Measurements from ENCODE around the gene MBLAC1. TPM values are rescaled to one million over a fixed set of nuclear protein-coding genes. Genes with fewer than 3 reads are reported as not detected.

The MBLAC1 gene
- total and polyA plus RNA-seq, 9 of the 15 experiments (the other 6 are each of a cell fraction or from before 2014, with no cell fraction given) = 0.03 to 3.1 (median 0.52) TPM

GRCh38 chr7:100167912-100168323, 41.2 kb downstream of the MBLAC1 start (continued):
- TF ChIP-seq ZBTB33 (CRISPR knock-in tag; IDR thresholded peaks at IDR 0.05) (no peak), SMARCB1 (IDR thresholded peaks at IDR 0.05; ENCODE audit: insufficient read length, low read depth) (peak; percentile 80), ZNF146 (CRISPR knock-in tag; IDR thresholded peaks at IDR 0.05; ENCODE audit: unreplicated experiment) (no peak), ZFP1 (CRISPR knock-in tag; IDR thresholded peaks at IDR 0.05) (no peak), U2AF1 (optimal IDR thresholded peaks at IDR 0.05; ENCODE audit: low read depth, low read length) (no peak), JUND (IDR thresholded peaks at IDR 0.05; ENCODE audit: borderline replicate concordance, low read depth, low read length) (peak; percentile 68), JUND (tag; IDR thresholded peaks at IDR 0.05; ENCODE audit: borderline replicate concordance, low read depth, low read length) (peak; percentile 53; the same call in 1 of the 3 replicates), HMG20B (CRISPR knock-in tag; IDR thresholded peaks at IDR 0.05) (no peak), ZNF707 (CRISPR knock-in tag; conservative IDR thresholded peaks at IDR 0.05) (no peak), ZBTB17 (CRISPR knock-in tag; IDR thresholded peaks at IDR 0.05) (no peak), ZNF316 (IDR thresholded peaks at IDR 0.05) (0 out of 2 replicates have a peak, but pooled peaks have one; percentile 5), FOXA1 (IDR thresholded peaks at IDR 0.05; ENCODE audit: borderline replicate concordance) (no peak), IRF1 (CRISPR knock-in tag; IDR thresholded peaks at IDR 0.05; ENCODE audit: borderline replicate concordance) (peak; percentile 43; the same call in 1 of the 2 replicates), ZNF785 (CRISPR knock-in tag; IDR thresholded peaks at IDR 0.05) (no peak), TCFL5 (CRISPR knock-in tag; conservative IDR thresholded peaks at IDR 0.05) (no peak), HOXB6 (CRISPR knock-in tag; IDR thresholded peaks at IDR 0.05; ENCODE audit: borderline replicate concordance) (no peak), PRMT5 (CRISPR knock-in tag; IDR thresholded peaks at IDR 0.05) (no peak), ARID3A (IDR thresholded peaks at IDR 0.05; ENCODE audit: borderline replicate concordance, low read depth, low read length) (no peak), SREBF2 (CRISPR knock-in tag; IDR thresholded peaks at IDR 0.05) (no peak), ZNF699 (CRISPR knock-in tag; IDR thresholded peaks at IDR 0.05; ENCODE audit: insufficient replicate concordance) (no peak), XRCC5 (IDR thresholded peaks at IDR 0.05; ENCODE audit: low read depth, low read length) (0 out of 2 replicates have a peak, but pooled peaks have one; percentile 13), ZNF436 (CRISPR knock-in tag; IDR thresholded peaks at IDR 0.05) (no peak), ZFP30 (CRISPR knock-in tag; IDR thresholded peaks at IDR 0.05; ENCODE audit: borderline replicate concordance) (no peak), CHD2 (IDR thresholded peaks at IDR 0.05; ENCODE audit: low read depth, low read length) (peak; percentile 18; the same call in 1 of the 2 replicates), HIVEP1 (CRISPR knock-in tag; IDR thresholded peaks at IDR 0.05) (no peak)
- TF ChIP-seq, protein P1, sequence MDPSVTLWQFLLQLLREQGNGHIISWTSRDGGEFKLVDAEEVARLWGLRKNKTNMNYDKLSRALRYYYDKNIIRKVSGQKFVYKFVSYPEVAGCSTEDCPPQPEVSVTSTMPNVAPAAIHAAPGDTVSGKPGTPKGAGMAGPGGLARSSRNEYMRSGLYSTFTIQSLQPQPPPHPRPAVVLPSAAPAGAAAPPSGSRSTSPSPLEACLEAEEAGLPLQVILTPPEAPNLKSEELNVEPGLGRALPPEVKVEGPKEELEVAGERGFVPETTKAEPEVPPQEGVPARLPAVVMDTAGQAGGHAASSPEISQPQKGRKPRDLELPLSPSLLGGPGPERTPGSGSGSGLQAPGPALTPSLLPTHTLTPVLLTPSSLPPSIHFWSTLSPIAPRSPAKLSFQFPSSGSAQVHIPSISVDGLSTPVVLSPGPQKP (CRISPR knock-in tag; IDR thresholded peaks at IDR 0.05) = no peak
